HG02852 (cell line): ENCODE data around the gene NSMCE4A.
"Not testable (repeated sequence)": the region's sequence is repeated elsewhere in the genome, so short reads cannot be mapped to it uniquely, and the experiment has no call there.

ENCODE experiments used
- ATAC-seq: cut with Tn5 transposase; IDR thresholded peaks from one replicate; pipeline ENCODE4 v1.9.1; 2021; ENCODE audit warnings: mild to moderate bottlenecking, moderate library complexity; ENCODE audit not compliant: unreplicated experiment

NSMCE4A gene

GRCh38 chr10:121936295-121936694 lies 38.7 kb downstream of the NSMCE4A start:
- no peak for ATAC-seq

GRCh38 chr10:121935702-121936101 lies 39.3 kb downstream of the NSMCE4A start:
- no peak for ATAC-seq

- not testable (repeated sequence) for ATAC-seq
Measured at GRCh38 chr10:121930268-121931085, 44.5 kb downstream of the NSMCE4A start.

- ATAC-seq: not testable (repeated sequence)
Measured at GRCh38 chr10:121929585-121930267, 45.3 kb downstream of the NSMCE4A start.

- peak; percentile 8 for ATAC-seq
Measured at GRCh38 chr10:121928528-121928884, 46.5 kb downstream of the NSMCE4A start.

GRCh38 chr10:121927841-121928527 lies 47.0 kb downstream of the NSMCE4A start, which contains the start of gene ATE1:
TSS of gene ATE1 (minus strand) at chr10:121928031. CDS start at chr10:121927949, 82 bp downstream.
- peak; percentile 84 for ATAC-seq

- peak; percentile 40 for ATAC-seq
Measured at GRCh38 chr10:121927318-121927840, 47.6 kb downstream of the NSMCE4A start.

GRCh38 chr10:121926671-121927317 lies 48.2 kb downstream of the NSMCE4A start:
- peak; percentile 4 for ATAC-seq

- ATAC-seq: no peak
Measured at GRCh38 chr10:121926157-121926556, 48.9 kb downstream of the NSMCE4A start.

GRCh38 chr10:121921238-121921931 lies 53.6 kb downstream of the NSMCE4A start:
- ATAC-seq: no peak

- peak; percentile 56 for ATAC-seq
Measured at GRCh38 chr10:121919666-121920065, 55.4 kb downstream of the NSMCE4A start.

- not testable (repeated sequence) for ATAC-seq
Measured at GRCh38 chr10:121918800-121919199, 56.2 kb downstream of the NSMCE4A start.

- ATAC-seq: no peak
Measured at GRCh38 chr10:121914661-121915060, 60.4 kb downstream of the NSMCE4A start.

- no peak for ATAC-seq
Measured at GRCh38 chr10:121911421-121911697, 63.7 kb downstream of the NSMCE4A start.

GRCh38 chr10:121910673-121911420 lies 64.2 kb downstream of the NSMCE4A start:
- no peak for ATAC-seq
